Hematopoietic multipotent progenitor cell treated with erythropoietin and hydrocortisone succinate and interleukin-3 and kit ligand, for 15 days (in vitro differentiated cells): ENCODE data around the gene C11orf97.
"Not testable (repeated sequence)": the region's sequence is repeated elsewhere in the genome, so short reads cannot be mapped to it uniquely, and the experiment has no call there.

Source experiments
- DNase-seq: peaks from one replicate; pipeline ENCODE4 v3.0.0-alpha.2; 2015; ENCODE audit warnings: low spot score

C11orf97 gene

GRCh38 chr11:94511932-94512781, at the start of gene C11orf97:
Gene C11orf97, plus strand, starts transcription at chr11:94512461. Its CDS starts 68 bp downstream, at chr11:94512529.
- no peak for DNase-seq

GRCh38 chr11:94469416-94469815, 42.8 kb upstream of the C11orf97 start:
- no peak for DNase-seq

- no peak for DNase-seq
These were observed 39.1 kb upstream of the C11orf97 start for GRCh38 chr11:94472916-94473799.

GRCh38 chr11:94477624-94478023, 34.6 kb upstream of the C11orf97 start:
- no peak for DNase-seq

GRCh38 chr11:94481342-94481741, 30.9 kb upstream of the C11orf97 start:
- DNase-seq = no peak

- DNase-seq = no peak
These were observed 26.2 kb upstream of the C11orf97 start for GRCh38 chr11:94486068-94486467.

GRCh38 chr11:94493281-94494125, 18.8 kb upstream of the C11orf97 start, which contains the start of the genes ANKRD49 and MRE11:
Gene ANKRD49, plus strand, starts transcription at chr11:94493984. Its CDS starts 2,710 bp downstream, at chr11:94496694.
Gene MRE11, minus strand, starts transcription at chr11:94493844. Its CDS starts 1,043 bp downstream, at chr11:94492801.
- peak; percentile 98 for DNase-seq

- no peak for DNase-seq
These were observed 18.1 kb upstream of the C11orf97 start for GRCh38 chr11:94494126-94494680.

- DNase-seq = no peak
These were observed 12.1 kb upstream of the C11orf97 start for GRCh38 chr11:94500181-94500580.

- DNase-seq = no peak
These were observed 10.7 kb upstream of the C11orf97 start for GRCh38 chr11:94501522-94501921.

GRCh38 chr11:94504689-94505293, 7.5 kb upstream of the C11orf97 start:
- peak; percentile 73 for DNase-seq

- not testable (repeated sequence) for DNase-seq
These were observed 5.7 kb upstream of the C11orf97 start for GRCh38 chr11:94506513-94506912.

- no peak for DNase-seq
These were observed 4.8 kb upstream of the C11orf97 start for GRCh38 chr11:94507485-94507884.

GRCh38 chr11:94513091-94513490, 830 bp downstream of the C11orf97 start:
- no peak for DNase-seq

GRCh38 chr11:94515398-94515797, 3.1 kb downstream of the C11orf97 start:
- no peak for DNase-seq

GRCh38 chr11:94516725-94517124, 4.5 kb downstream of the C11orf97 start:
- no peak for DNase-seq

- DNase-seq = no peak
These were observed 6.0 kb downstream of the C11orf97 start for GRCh38 chr11:94518300-94518699.

- DNase-seq = peak; percentile 39
These were observed 7.3 kb downstream of the C11orf97 start for GRCh38 chr11:94519478-94520084.

GRCh38 chr11:94521684-94522083, 9.4 kb downstream of the C11orf97 start:
- no peak for DNase-seq

- DNase-seq = no peak
These were observed 12.1 kb downstream of the C11orf97 start for GRCh38 chr11:94524341-94524740.
